Measurements from ENCODE around the gene KMO.

KMO gene

DNA sequence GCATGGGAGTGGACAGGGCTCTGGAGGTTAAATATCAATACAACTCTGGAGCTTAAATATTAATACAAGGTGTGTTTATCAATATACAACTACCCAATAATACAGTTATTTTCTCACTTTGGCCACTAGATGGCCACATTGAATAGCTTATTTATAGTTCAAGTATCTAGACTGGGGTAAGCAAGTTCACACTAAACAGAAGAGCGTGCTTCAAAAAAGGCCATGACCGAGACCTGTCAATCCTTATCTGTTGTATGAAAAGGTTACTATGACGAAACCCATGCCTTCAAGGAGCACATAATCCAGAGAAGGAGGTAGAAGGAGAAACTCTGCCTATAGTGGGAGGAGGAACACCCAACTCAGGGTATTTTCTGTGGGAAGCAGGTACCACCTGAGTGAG, 78.9 kb downstream of the KMO start:
- no peak overlapping the region for H3K4me3 ChIP-seq (ENCODE audit: low read length)
- H2AFZ ChIP-seq (ENCODE audit: low read depth, low read length) = no peak overlapping the region
- H3K9me3 ChIP-seq (ENCODE audit: low read length) = no peaks in the 10 kb centered on the region
- H3K27me3 ChIP-seq (ENCODE audit: insufficient read depth, low read length) = no peaks in the 10 kb centered on the region
- peaks cover 5% of the 10 kb centered on the region for H3K4me1 ChIP-seq (ENCODE audit: insufficient read depth, low read length)
- no peaks in the 10 kb centered on the region for H3K36me3 ChIP-seq (ENCODE audit: insufficient read depth, low read length)

- Histone ChIP-seq H2AFZ (ENCODE audit: low read depth, low read length) (no peak overlapping the region), H3K4me1 (ENCODE audit: insufficient read depth, low read length) (peaks cover 5% of the 10 kb centered on the region), H3K27me3 (ENCODE audit: insufficient read depth, low read length) (no peaks in the 10 kb centered on the region), H3K4me3 (ENCODE audit: low read length) (no peak overlapping the region), H3K9me3 (ENCODE audit: low read length) (no peaks in the 10 kb centered on the region), H3K36me3 (ENCODE audit: insufficient read depth, low read length) (no peaks in the 10 kb centered on the region)
These were observed 79.6 kb downstream of the KMO start for GRCh38 chr1:241611736-241612135.

GRCh38 chr1:241612533-241613477, 80.6 kb downstream of the KMO start:
- Histone ChIP-seq H3K9me3 (ENCODE audit: low read length) (no peaks in the 10 kb centered on the region), H3K27me3 (ENCODE audit: insufficient read depth, low read length) (no peaks in the 10 kb centered on the region), H3K4me3 (ENCODE audit: low read length) (no peak overlapping the region), H2AFZ (ENCODE audit: low read depth, low read length) (no peak overlapping the region), H3K36me3 (ENCODE audit: insufficient read depth, low read length) (no peaks in the 10 kb centered on the region), H3K4me1 (ENCODE audit: insufficient read depth, low read length) (peaks cover 5% of the 10 kb centered on the region)

GRCh38 chr1:241614144-241614543, 82.0 kb downstream of the KMO start:
- Histone ChIP-seq H3K4me3 (ENCODE audit: low read length) (no peak overlapping the region), H3K36me3 (ENCODE audit: insufficient read depth, low read length) (no peaks in the 10 kb centered on the region), H2AFZ (ENCODE audit: low read depth, low read length) (no peak overlapping the region), H3K4me1 (ENCODE audit: insufficient read depth, low read length) (peaks cover 5% of the 10 kb centered on the region), H3K9me3 (ENCODE audit: low read length) (no peaks in the 10 kb centered on the region), H3K27me3 (ENCODE audit: insufficient read depth, low read length) (no peaks in the 10 kb centered on the region)

DNA sequence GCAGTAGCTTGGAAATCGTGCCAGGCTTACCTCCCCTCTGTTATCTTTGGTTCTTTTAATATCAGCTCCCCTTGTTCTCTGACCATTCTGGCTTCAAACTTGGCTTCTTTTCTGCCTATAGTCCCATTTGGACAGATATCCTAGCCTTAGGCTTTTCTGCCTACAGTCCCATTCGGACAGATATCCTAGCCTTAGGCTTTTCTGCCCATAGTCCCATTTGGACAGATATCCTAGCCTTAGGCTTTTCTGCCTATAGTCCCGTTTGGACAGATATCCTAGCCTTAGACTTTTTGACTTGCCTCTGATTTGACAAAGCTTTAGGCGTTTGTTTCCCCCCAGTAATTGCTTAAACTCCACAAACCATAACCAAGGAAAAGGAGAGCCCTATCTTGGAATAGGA, 82.4 kb downstream of the KMO start:
- H3K27me3 ChIP-seq (ENCODE audit: insufficient read depth, low read length) = no peaks in the 10 kb centered on the region
- no peak overlapping the region for H2AFZ ChIP-seq (ENCODE audit: low read depth, low read length)
- no peaks in the 10 kb centered on the region for H3K36me3 ChIP-seq (ENCODE audit: insufficient read depth, low read length)
- no peak overlapping the region for H3K4me3 ChIP-seq (ENCODE audit: low read length)
- H3K9me3 ChIP-seq (ENCODE audit: low read length) = no peaks in the 10 kb centered on the region
- H3K4me1 ChIP-seq (ENCODE audit: insufficient read depth, low read length) = peaks cover 5% of the 10 kb centered on the region

DNA sequence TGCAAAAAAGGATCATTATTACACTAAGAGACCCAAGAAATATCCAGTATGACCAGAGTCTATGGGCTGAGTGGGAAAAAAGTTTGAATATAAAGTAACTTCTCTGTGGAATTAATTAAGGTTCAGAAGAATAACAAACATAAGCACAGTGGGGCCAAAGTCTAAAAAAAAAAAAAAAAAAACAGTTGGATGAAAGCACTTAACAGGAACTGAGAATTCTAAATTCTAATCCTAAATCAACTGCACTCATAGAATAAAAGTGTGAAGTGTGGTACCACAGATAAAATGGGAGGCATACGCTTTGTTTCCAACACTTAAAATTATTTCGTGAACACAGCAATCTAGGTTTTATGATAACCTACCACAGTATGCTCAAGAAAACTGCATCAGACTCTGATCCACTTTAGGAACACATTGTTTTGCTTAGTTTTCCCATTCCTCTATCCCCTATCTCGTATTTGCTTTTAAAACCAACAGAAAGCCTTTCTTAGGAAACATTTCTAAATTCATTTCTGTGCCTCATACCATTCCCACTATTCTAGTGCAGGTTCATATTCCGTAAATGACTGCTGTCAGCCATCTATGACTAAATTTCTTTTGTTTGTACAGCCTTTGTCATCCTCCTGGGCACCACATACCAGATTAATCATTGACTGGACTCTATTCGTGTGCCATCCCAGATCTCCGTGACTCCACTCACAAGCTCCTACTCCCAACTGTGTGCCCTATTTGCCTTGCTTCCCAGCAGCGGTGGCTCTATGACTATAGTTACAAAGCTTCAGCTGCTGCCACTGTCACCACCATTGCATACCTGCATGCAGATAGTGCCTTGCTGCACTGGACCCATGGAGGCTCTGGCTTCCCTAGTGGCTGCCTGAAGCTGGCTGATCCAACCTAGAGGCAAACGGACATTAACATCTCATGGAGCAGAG, 83.1 kb downstream of the KMO start:
- H3K27me3 ChIP-seq (ENCODE audit: insufficient read depth, low read length) = no peaks in the 10 kb centered on the region
- H3K4me3 ChIP-seq (ENCODE audit: low read length) = no peak overlapping the region
- no peaks in the 10 kb centered on the region for H3K36me3 ChIP-seq (ENCODE audit: insufficient read depth, low read length)
- no peaks in the 10 kb centered on the region for H3K9me3 ChIP-seq (ENCODE audit: low read length)
- H3K4me1 ChIP-seq (ENCODE audit: insufficient read depth, low read length) = peaks cover 5% of the 10 kb centered on the region
- H2AFZ ChIP-seq (ENCODE audit: low read depth, low read length) = no peak overlapping the region

GRCh38 chr1:241617426-241617825, 85.2 kb downstream of the KMO start:
- H3K9me3 ChIP-seq (ENCODE audit: low read length) = no peaks in the 10 kb centered on the region
- no peak overlapping the region for H2AFZ ChIP-seq (ENCODE audit: low read depth, low read length)
- H3K4me3 ChIP-seq (ENCODE audit: low read length) = no peak overlapping the region
- H3K36me3 ChIP-seq (ENCODE audit: insufficient read depth, low read length) = no peaks in the 10 kb centered on the region
- H3K4me1 ChIP-seq (ENCODE audit: insufficient read depth, low read length) = peaks cover 5% of the 10 kb centered on the region
- no peaks in the 10 kb centered on the region for H3K27me3 ChIP-seq (ENCODE audit: insufficient read depth, low read length)

DNA sequence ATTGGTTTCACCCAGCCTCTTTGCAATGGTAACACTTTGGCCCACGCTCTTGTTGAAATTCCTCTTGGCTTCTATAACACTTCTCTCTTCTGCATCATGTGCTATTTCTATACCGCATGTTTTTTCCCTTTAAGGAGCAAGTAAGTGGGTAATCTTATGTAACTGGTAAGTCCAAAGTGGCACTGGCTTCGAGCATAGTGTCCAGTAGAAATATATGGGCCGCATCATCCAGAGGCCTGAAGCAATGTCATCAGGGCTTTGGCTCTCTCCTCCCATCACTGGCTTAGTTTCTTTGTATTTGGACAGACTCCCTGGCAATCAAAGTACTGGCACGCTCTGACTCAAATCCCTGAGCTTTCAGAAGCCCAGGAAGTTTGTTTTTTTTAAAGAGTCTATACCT, 90.5 kb downstream of the KMO start:
- Histone ChIP-seq H3K9me3 (ENCODE audit: low read length) (no peaks in the 10 kb centered on the region), H3K36me3 (ENCODE audit: insufficient read depth, low read length) (peaks cover 2% of the 10 kb centered on the region), H3K4me3 (ENCODE audit: low read length) (no peak overlapping the region), H2AFZ (ENCODE audit: low read depth, low read length) (no peak overlapping the region), H3K27me3 (ENCODE audit: insufficient read depth, low read length) (no peaks in the 10 kb centered on the region), H3K4me1 (ENCODE audit: insufficient read depth, low read length) (no peaks in the 10 kb centered on the region)

DNA sequence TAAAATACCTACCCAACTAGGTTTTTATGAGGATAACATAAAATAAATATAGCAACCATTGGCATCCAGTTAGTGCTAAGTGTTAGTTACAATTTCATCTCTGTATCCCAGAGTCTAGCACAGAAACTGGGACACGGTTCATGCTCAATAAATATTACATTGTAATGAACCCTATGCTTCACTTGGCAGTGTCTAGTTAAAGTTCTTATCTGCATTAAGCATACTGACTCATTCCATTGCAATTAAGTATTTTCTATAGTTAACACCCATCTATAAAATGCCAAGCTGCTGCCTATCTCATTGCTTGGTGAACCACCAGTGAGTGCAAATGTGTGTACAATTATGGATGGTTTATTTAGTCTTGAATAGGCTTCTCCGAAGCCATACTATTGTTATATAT, 92.8 kb downstream of the KMO start:
- Histone ChIP-seq H3K4me1 (ENCODE audit: insufficient read depth, low read length) (no peaks in the 10 kb centered on the region), H3K27me3 (ENCODE audit: insufficient read depth, low read length) (no peaks in the 10 kb centered on the region), H3K4me3 (ENCODE audit: low read length) (no peak overlapping the region), H3K36me3 (ENCODE audit: insufficient read depth, low read length) (peaks cover 13% of the 10 kb centered on the region), H2AFZ (ENCODE audit: low read depth, low read length) (no peak overlapping the region), H3K9me3 (ENCODE audit: low read length) (no peaks in the 10 kb centered on the region)

- Histone ChIP-seq H3K4me1 (ENCODE audit: insufficient read depth, low read length) (no peaks in the 10 kb centered on the region), H3K4me3 (ENCODE audit: low read length) (no peak overlapping the region), H3K36me3 (ENCODE audit: insufficient read depth, low read length) (peaks cover 20% of the 10 kb centered on the region), H3K27me3 (ENCODE audit: insufficient read depth, low read length) (no peaks in the 10 kb centered on the region), H3K9me3 (ENCODE audit: low read length) (peaks cover 3% of the 10 kb centered on the region), H2AFZ (ENCODE audit: low read depth, low read length) (no peak overlapping the region)
These were observed 95.5 kb downstream of the KMO start for GRCh38 chr1:241627453-241628259.

GRCh38 chr1:241630005-241630404, 97.8 kb downstream of the KMO start:
- Histone ChIP-seq H3K27me3 (ENCODE audit: insufficient read depth, low read length) (no peaks in the 10 kb centered on the region), H3K36me3 (ENCODE audit: insufficient read depth, low read length) (peaks cover 39% of the 10 kb centered on the region), H3K9me3 (ENCODE audit: low read length) (peaks cover 5% of the 10 kb centered on the region), H3K4me1 (ENCODE audit: insufficient read depth, low read length) (no peaks in the 10 kb centered on the region), H2AFZ (ENCODE audit: low read depth, low read length) (no peak overlapping the region), H3K4me3 (ENCODE audit: low read length) (no peak overlapping the region)

GRCh38 chr1:241630476-241630875, 98.3 kb downstream of the KMO start:
- Histone ChIP-seq H3K4me1 (ENCODE audit: insufficient read depth, low read length) (no peaks in the 10 kb centered on the region), H2AFZ (ENCODE audit: low read depth, low read length) (no peak overlapping the region), H3K27me3 (ENCODE audit: insufficient read depth, low read length) (no peaks in the 10 kb centered on the region), H3K4me3 (ENCODE audit: low read length) (no peak overlapping the region), H3K9me3 (ENCODE audit: low read length) (peaks cover 9% of the 10 kb centered on the region), H3K36me3 (ENCODE audit: insufficient read depth, low read length) (peaks cover 43% of the 10 kb centered on the region)
